ENCODE measurements around the gene GREB1. TPM values are rescaled to one million over a fixed set of nuclear protein-coding genes. Genes with fewer than 3 reads are reported as not detected.

GREB1 gene
- total RNA-seq, 4 donors from 2014 or later: 3.1 to 8.8 (median 6.5) TPM

GRCh38 chr2:11559066-11559785 lies 25.4 kb downstream of the GREB1 start:
- Histone ChIP-seq H3K27ac (no peak overlapping the region), H3K36me3 (peaks cover 0 to 4% of the 10 kb centered on the region in 2 donors), H3K4me3 (no peak overlapping the region), H3K9me3 (no peaks in the 10 kb centered on the region), H3K4me1 (no peaks in the 10 kb centered on the region), H3K27me3 (peaks cover 7% of the 10 kb centered on the region)
- 78 to 91% methylated on average over 9 to 17 of the region's 18 CpGs for whole genome bisulfite sequencing, 2 donors (ENCODE audit: low coverage in 1 of 2)
- no peak for ATAC-seq
- TF ChIP-seq POLR2AphosphoS5 (IDR thresholded peaks at IDR 0.05) (no peak), EP300 (IDR thresholded peaks at IDR 0.05) (no peak)

- Histone ChIP-seq H3K27me3 (peaks cover 7% of the 10 kb centered on the region), H3K27ac (no peak overlapping the region), H3K9me3 (no peaks in the 10 kb centered on the region), H3K4me3 (no peak overlapping the region), H3K36me3 (peaks cover 0 to 4% of the 10 kb centered on the region in 2 donors), H3K4me1 (no peaks in the 10 kb centered on the region)
- TF ChIP-seq EP300 (IDR thresholded peaks at IDR 0.05): no peak
- TF ChIP-seq POLR2A (IDR thresholded peaks at IDR 0.05): no peak
- TF ChIP-seq POLR2AphosphoS5 (IDR thresholded peaks at IDR 0.05): no peak
- TF ChIP-seq, protein P1, sequence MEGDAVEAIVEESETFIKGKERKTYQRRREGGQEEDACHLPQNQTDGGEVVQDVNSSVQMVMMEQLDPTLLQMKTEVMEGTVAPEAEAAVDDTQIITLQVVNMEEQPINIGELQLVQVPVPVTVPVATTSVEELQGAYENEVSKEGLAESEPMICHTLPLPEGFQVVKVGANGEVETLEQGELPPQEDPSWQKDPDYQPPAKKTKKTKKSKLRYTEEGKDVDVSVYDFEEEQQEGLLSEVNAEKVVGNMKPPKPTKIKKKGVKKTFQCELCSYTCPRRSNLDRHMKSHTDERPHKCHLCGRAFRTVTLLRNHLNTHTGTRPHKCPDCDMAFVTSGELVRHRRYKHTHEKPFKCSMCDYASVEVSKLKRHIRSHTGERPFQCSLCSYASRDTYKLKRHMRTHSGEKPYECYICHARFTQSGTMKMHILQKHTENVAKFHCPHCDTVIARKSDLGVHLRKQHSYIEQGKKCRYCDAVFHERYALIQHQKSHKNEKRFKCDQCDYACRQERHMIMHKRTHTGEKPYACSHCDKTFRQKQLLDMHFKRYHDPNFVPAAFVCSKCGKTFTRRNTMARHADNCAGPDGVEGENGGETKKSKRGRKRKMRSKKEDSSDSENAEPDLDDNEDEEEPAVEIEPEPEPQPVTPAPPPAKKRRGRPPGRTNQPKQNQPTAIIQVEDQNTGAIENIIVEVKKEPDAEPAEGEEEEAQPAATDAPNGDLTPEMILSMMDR (IDR thresholded peaks at IDR 0.05): no peak
- ATAC-seq: no peak
- 71 to 78% methylated on average over 6 to 7 of the region's 7 CpGs for WGBS, 2 donors (ENCODE audit: low coverage in 1 of 2)
Observed at GRCh38 chr2:11559786-11560155, 25.9 kb downstream of the GREB1 start.

- TF ChIP-seq POLR2A (IDR thresholded peaks at IDR 0.05) (no peak), POLR2AphosphoS5 (IDR thresholded peaks at IDR 0.05) (no peak), EP300 (IDR thresholded peaks at IDR 0.05) (no peak)
- TF ChIP-seq, protein P1 (IDR thresholded peaks at IDR 0.05): no peak
- Histone ChIP-seq H3K4me3 (no peak overlapping the region), H3K27me3 (peaks cover 7% of the 10 kb centered on the region), H3K27ac (no peak overlapping the region), H3K36me3 (peaks cover 0 to 4% of the 10 kb centered on the region in 2 donors), H3K4me1 (no peaks in the 10 kb centered on the region), H3K9me3 (no peaks in the 10 kb centered on the region)
- no peak for ATAC-seq
- 72 to 77% methylated on average over 3 of the region's 3 CpGs for WGBS, 2 donors (ENCODE audit: low coverage in 1 of 2)
Observed at GRCh38 chr2:11560806-11561205, 27.0 kb downstream of the GREB1 start.

DNA sequence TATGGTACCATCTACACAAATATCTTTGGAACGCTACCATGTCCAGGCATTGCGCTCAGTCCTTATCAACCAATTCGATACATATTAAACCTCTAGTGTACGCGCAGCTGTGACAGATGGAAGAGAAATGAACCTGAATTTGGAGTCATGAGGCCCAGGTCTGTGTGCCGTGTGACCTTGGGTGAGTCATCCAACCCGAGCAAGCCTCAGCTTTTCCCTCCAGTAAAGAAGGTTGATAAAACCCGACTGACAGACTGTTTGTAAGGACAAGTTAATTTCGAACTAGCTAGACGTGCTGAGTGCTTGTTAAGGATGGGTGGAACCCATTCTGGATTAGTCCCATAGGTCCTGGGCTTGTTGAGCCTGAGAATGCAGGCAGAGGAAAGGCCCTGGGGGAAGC lies 28.2 kb downstream of the GREB1 start:
- TF ChIP-seq EP300 (IDR thresholded peaks at IDR 0.05) (no peak), POLR2AphosphoS5 (IDR thresholded peaks at IDR 0.05) (no peak), POLR2A (IDR thresholded peaks at IDR 0.05) (no peak)
- TF ChIP-seq, protein P1 (IDR thresholded peaks at IDR 0.05): no peak
- WGBS, 2 donors (ENCODE audit: low coverage in 1 of 2): 93 to 95% methylated on average over 5 to 10 of the region's 10 CpGs
- Histone ChIP-seq H3K9me3 (no peaks in the 10 kb centered on the region), H3K4me3 (no peak overlapping the region), H3K27me3 (peaks cover 5% of the 10 kb centered on the region), H3K36me3 (peaks cover 0 to 4% of the 10 kb centered on the region in 2 donors), H3K27ac (no peak overlapping the region), H3K4me1 (no peaks in the 10 kb centered on the region)
- ATAC-seq: no peak

- no peak overlapping the region for H3K4me3 ChIP-seq
- H3K4me1 ChIP-seq: no peaks in the 10 kb centered on the region
- ATAC-seq: no peak
- H3K27ac ChIP-seq: no peak overlapping the region
- peaks cover 0 to 4% of the 10 kb centered on the region in 2 donors for H3K36me3 ChIP-seq
- peaks cover 5% of the 10 kb centered on the region for H3K27me3 ChIP-seq
- WGBS, 2 donors (ENCODE audit: low coverage in 1 of 2): 100% methylated on average over 2 of the region's 5 CpGs; no CpG with 5 or more reads in 1 of the 2 donors
- H3K9me3 ChIP-seq: no peaks in the 10 kb centered on the region
- TF ChIP-seq POLR2A (IDR thresholded peaks at IDR 0.05) (no peak), EP300 (IDR thresholded peaks at IDR 0.05) (no peak), POLR2AphosphoS5 (IDR thresholded peaks at IDR 0.05) (no peak)
- TF ChIP-seq, protein P1 (IDR thresholded peaks at IDR 0.05): no peak
Observed at GRCh38 chr2:11562476-11562875, 28.6 kb downstream of the GREB1 start.

Data from gastroesophageal sphincter (tissue), 4 donors.